Upper lobe of left lung (tissue), 4 donors: ENCODE data around the gene LEFTY2.

Source experiments
- EP300 ChIP-seq, 4 donors: sonication (generic); formaldehyde crosslinking; IDR thresholded peaks; one replicate each; pipeline ENCODE4 v1.5.1; 2017; ENCODE audit warnings: antibody characterized with exemption in 4 of 4, control low read depth in 2 of 4
- POLR2A ChIP-seq, 4 donors: fragments of 450-650 bp; IDR thresholded peaks; one replicate each; pipeline ENCODE4 v1.5.1; 2016 to 2017; ENCODE audit warnings: antibody characterized with exemption in 4 of 4, mild to moderate bottlenecking in 2 of 4
- TF ChIP-seq, protein P1 (sequence below), 6 experiments: fragments of 450-650 bp in 4 of 6; fragments of 200-600 bp in 2 of 6; sonication (generic) in 2 of 6; IDR thresholded peaks; one replicate each; pipeline ENCODE4 v1.5.1; 2016 to 2019; ENCODE audit warnings: antibody characterized with exemption in 6 of 6

DNA sequence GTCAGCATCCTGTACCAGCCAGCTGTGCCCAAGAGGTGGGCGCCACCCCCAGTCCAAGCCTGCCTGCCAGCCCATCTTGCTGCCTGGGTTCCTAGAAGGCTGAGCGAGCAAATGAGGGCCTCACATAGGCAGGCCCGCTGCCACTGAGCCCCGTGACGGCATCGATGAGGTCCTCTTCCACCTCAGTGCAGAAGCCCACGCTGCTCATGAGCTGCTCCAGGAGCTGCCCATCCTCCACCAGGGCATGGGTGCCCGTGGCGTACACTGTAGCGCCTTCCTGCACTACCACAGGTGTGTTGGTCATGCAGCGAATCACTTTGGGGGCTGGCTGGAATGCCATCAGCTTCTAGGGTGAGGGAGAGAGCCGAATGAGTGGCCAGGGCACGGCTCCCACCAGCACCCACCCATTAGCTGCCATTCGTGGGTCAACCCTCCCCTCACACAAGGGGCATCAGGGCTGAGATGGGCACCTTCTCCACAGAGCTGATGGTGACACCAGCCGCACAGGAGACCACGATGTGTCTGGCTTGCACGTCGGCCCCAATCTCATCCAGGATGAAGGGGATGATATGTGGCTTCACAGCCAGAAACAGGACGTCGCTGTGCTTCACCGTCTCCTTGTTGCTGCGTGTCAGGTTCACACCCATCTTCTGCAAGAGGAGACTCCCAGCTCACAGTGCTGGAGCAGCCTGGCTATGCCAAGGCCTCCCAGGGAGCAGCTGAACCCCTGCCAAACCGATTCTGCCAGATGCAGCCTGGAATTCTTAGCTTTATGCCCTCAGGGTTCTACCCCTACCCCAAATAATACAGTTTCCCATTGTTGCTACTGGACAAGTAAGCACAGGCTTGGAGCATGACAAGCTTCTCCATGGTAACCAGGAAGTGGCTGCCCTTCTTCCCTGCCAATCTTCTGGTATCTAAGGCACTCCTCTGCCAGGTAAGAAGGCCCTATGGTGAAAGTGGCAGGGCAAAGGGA is 19.0 kb downstream of the LEFTY2 start:
- TF ChIP-seq, protein P1, sequence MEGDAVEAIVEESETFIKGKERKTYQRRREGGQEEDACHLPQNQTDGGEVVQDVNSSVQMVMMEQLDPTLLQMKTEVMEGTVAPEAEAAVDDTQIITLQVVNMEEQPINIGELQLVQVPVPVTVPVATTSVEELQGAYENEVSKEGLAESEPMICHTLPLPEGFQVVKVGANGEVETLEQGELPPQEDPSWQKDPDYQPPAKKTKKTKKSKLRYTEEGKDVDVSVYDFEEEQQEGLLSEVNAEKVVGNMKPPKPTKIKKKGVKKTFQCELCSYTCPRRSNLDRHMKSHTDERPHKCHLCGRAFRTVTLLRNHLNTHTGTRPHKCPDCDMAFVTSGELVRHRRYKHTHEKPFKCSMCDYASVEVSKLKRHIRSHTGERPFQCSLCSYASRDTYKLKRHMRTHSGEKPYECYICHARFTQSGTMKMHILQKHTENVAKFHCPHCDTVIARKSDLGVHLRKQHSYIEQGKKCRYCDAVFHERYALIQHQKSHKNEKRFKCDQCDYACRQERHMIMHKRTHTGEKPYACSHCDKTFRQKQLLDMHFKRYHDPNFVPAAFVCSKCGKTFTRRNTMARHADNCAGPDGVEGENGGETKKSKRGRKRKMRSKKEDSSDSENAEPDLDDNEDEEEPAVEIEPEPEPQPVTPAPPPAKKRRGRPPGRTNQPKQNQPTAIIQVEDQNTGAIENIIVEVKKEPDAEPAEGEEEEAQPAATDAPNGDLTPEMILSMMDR (IDR thresholded peaks at IDR 0.05), result no peak
- no peak for TF ChIP-seq POLR2A (IDR thresholded peaks at IDR 0.05)
- no peak for TF ChIP-seq EP300 (IDR thresholded peaks at IDR 0.05)
